ENCODE measurements around the gene TRIM17.

TRIM17 gene

GRCh38 chr1:228457017-228457395 lies 40.3 kb upstream of the TRIM17 start:
- no peak for TF ChIP-seq MAX (IDR thresholded peaks at IDR 0.05; ENCODE audit: low read depth, low read length)
- no peak overlapping the region for H3K4me3 ChIP-seq (ENCODE audit: low read depth, low read length)
- no peak for DNase-seq (ENCODE audit: low read depth)

- H3K4me3 ChIP-seq (ENCODE audit: low read depth, low read length) = no peak overlapping the region
- TF ChIP-seq MYC (IDR thresholded peaks at IDR 0.05; ENCODE audit: low read depth, low read length) (no peak), POLR2A (IDR thresholded peaks at IDR 0.05; ENCODE audit: extremely low read depth, insufficient read length) (no peak), CTCF (IDR thresholded peaks at IDR 0.05; ENCODE audit: low read depth, low read length) (no peak), MAX (IDR thresholded peaks at IDR 0.05; ENCODE audit: low read depth, low read length) (no peak)
- no peak for DNase-seq (ENCODE audit: low read depth)
Observed at GRCh38 chr1:228456252-228457016, 39.8 kb upstream of the TRIM17 start.

- TF ChIP-seq POLR2A (IDR thresholded peaks at IDR 0.05; ENCODE audit: extremely low read depth, insufficient read length) = no peak
- no peak for TF ChIP-seq CTCF (IDR thresholded peaks at IDR 0.05; ENCODE audit: low read depth, low read length)
- no peak for TF ChIP-seq MYC (IDR thresholded peaks at IDR 0.05; ENCODE audit: low read depth, low read length)
- no peak for TF ChIP-seq MAX (IDR thresholded peaks at IDR 0.05; ENCODE audit: low read depth, low read length)
- DNase-seq (ENCODE audit: low read depth) = no peak
- H3K4me3 ChIP-seq (ENCODE audit: low read depth, low read length) = no peak overlapping the region
Observed at GRCh38 chr1:228455715-228456114, 39.1 kb upstream of the TRIM17 start.

- no peak for DNase-seq (ENCODE audit: low read depth)
- TF ChIP-seq MYC (IDR thresholded peaks at IDR 0.05; ENCODE audit: low read depth, low read length) = no peak
- TF ChIP-seq POLR2A (IDR thresholded peaks at IDR 0.05; ENCODE audit: extremely low read depth, insufficient read length) = no peak
- no peak for TF ChIP-seq CTCF (IDR thresholded peaks at IDR 0.05; ENCODE audit: low read depth, low read length)
- no peak for TF ChIP-seq MAX (IDR thresholded peaks at IDR 0.05; ENCODE audit: low read depth, low read length)
- no peak overlapping the region for H3K4me3 ChIP-seq (ENCODE audit: low read depth, low read length)
Observed at GRCh38 chr1:228454238-228454637, 37.6 kb upstream of the TRIM17 start.

GRCh38 chr1:228453614-228454013 lies 37.0 kb upstream of the TRIM17 start:
- no peak for TF ChIP-seq MAX (IDR thresholded peaks at IDR 0.05; ENCODE audit: low read depth, low read length)
- TF ChIP-seq CTCF (IDR thresholded peaks at IDR 0.05; ENCODE audit: low read depth, low read length) = no peak
- no peak overlapping the region for H3K4me3 ChIP-seq (ENCODE audit: low read depth, low read length)
- DNase-seq (ENCODE audit: low read depth) = no peak

GRCh38 chr1:228453022-228453560 lies 36.4 kb upstream of the TRIM17 start:
- no peak for DNase-seq (ENCODE audit: low read depth)
- TF ChIP-seq MYC (IDR thresholded peaks at IDR 0.05; ENCODE audit: low read depth, low read length) (no peak), MAX (IDR thresholded peaks at IDR 0.05; ENCODE audit: low read depth, low read length) (no peak), POLR2A (IDR thresholded peaks at IDR 0.05; ENCODE audit: extremely low read depth, insufficient read length) (no peak), CTCF (IDR thresholded peaks at IDR 0.05; ENCODE audit: low read depth, low read length) (no peak)

More at GRCh38 chr1:228453022-228453560, 36.4 kb upstream of the TRIM17 start:
- no peak overlapping the region for H3K4me3 ChIP-seq (ENCODE audit: low read depth, low read length)

Data from NB4 (cell line).